ENCODE data around the gene ECHS1. TPM values are rescaled to one million over a fixed set of nuclear protein-coding genes. Genes with fewer than 3 reads are reported as not detected.

The ECHS1 gene
- total and polyA plus RNA-seq, 9 of the 15 experiments (the other 6 are each of a cell fraction or from before 2014, with no cell fraction given): 16.6 to 100 (median 68.1) TPM

DNA sequence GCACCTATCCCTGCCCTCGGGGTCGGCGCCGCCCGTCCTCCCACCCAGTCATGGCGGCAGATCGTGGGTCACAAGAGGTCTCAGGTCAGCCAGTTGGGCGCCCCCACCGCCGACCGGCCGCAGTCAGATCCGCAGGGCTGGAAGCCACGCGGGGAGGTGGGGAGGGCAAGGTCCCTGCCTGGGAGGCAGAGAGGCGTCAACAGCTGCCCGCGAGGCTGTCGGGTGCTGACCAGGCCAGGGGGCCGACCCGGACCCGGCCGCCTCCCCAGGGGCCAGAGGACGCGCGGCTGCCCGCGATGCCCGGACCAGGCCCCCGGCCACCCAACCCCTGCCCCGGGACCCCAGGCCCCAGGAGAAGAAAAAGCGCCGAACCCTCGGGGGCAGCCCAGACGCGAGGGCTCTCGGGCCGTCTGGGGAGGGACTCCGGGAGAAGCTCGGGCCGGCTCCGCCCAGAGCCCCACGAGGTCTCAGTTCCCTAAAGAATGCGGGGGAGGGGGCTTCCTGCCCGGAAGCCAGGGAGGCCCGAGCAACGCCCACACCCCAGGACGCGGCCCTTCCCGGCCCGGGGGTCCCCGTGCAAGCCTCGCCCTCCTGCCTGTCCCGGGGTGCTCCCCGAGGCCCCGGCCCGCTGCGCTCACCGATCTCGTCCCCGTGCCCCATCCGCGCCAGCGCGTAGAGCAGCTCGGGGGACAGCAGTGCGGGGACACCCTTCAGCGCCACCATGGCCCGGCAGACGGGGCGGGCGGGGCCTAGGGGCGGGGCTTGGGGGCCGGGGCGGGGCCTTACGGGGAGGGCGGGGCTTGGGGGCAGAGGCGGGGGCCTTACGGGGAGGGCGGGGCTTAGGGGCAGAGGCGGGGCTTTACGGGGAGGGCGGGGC lies 15.6 kb downstream of the ECHS1 start, which contains the start of gene FUOM (continued):
- TF ChIP-seq SPI1 (IDR thresholded peaks at IDR 0.05; ENCODE audit: borderline replicate concordance, low read depth, low read length): peak; percentile 35; the same call in 1 of the 2 replicates
- TF ChIP-seq, protein P1, sequence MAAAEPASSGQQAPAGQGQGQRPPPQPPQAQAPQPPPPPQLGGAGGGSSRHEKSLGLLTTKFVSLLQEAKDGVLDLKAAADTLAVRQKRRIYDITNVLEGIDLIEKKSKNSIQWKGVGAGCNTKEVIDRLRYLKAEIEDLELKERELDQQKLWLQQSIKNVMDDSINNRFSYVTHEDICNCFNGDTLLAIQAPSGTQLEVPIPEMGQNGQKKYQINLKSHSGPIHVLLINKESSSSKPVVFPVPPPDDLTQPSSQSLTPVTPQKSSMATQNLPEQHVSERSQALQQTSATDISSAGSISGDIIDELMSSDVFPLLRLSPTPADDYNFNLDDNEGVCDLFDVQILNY (CRISPR knock-in tag; IDR thresholded peaks at IDR 0.05): no peak
- no peak for TF ChIP-seq TFAM (CRISPR knock-in tag; conservative IDR thresholded peaks at IDR 0.05)
- TF ChIP-seq, protein P2, sequence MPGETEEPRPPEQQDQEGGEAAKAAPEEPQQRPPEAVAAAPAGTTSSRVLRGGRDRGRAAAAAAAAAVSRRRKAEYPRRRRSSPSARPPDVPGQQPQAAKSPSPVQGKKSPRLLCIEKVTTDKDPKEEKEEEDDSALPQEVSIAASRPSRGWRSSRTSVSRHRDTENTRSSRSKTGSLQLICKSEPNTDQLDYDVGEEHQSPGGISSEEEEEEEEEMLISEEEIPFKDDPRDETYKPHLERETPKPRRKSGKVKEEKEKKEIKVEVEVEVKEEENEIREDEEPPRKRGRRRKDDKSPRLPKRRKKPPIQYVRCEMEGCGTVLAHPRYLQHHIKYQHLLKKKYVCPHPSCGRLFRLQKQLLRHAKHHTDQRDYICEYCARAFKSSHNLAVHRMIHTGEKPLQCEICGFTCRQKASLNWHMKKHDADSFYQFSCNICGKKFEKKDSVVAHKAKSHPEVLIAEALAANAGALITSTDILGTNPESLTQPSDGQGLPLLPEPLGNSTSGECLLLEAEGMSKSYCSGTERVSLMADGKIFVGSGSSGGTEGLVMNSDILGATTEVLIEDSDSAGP (CRISPR knock-in tag; IDR thresholded peaks at IDR 0.05): no peak
- TF ChIP-seq, protein P3, sequence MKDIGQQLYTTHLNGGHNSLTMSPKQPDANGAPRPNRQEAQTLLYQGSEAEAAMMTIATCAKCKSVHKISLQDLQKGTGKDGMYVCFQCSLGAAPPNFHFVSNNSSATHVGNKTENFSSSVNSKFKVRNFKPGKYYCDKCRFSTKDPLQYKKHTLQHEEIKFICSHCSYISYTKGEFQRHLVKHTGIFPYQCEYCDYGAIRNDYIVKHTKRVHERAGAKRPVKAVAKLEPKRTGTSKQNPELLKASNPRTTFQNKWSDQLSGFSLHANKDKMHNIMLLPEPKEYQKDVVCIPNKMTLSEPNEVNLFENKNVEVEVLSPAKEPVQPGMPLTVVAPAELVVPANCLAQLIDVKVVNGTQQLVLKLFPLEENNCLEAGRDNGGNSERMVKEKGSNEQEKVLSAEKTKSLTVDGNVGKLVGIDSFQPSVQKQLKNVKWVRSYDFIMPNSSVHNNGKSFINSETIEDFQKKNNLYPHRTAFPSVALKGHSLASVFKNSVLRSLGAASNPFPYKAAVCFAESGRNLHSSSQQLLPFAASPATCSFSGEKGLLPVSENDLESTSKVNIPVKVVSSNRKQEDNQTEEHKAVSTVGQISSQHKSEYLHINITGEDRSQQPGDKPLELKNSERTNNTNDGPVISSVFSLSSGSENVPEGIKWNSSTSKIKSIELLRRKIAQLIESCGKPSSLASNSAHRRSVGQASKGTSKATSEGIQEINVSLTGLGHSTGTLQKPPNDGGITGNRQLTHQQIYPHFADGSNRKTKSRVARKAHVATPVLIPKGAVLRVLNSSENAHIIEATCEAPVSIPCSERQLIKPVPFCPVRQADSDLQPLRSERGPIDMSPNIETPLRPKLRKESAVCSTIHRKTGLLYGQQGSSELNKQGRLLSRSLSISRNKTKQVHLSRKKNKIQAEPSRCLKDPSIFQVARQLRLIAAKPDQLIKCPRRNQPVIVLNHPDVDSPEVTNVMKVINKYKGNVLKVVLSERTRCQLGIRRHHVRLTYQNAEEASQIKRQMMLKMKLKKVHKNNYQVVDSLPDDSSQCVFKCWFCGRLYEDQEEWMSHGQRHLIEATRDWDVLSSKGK (CRISPR knock-in tag; IDR thresholded peaks at IDR 0.05): no peak
- peak; percentile 75 for TF ChIP-seq TAF1 (IDR thresholded peaks at IDR 0.05; ENCODE audit: control insufficient read depth, extremely low read depth, insufficient read depth, low read length, severe bottlenecking)
- no peak for TF ChIP-seq FOS (IDR thresholded peaks at IDR 0.05; ENCODE audit: extremely low read depth, insufficient read length)
- no peak for TF ChIP-seq TCF7L2 (IDR thresholded peaks at IDR 0.05; ENCODE audit: low read depth, low read length)
- no peak for TF ChIP-seq MAFK (IDR thresholded peaks at IDR 0.05; ENCODE audit: low read length)
- TF ChIP-seq, protein P4, sequence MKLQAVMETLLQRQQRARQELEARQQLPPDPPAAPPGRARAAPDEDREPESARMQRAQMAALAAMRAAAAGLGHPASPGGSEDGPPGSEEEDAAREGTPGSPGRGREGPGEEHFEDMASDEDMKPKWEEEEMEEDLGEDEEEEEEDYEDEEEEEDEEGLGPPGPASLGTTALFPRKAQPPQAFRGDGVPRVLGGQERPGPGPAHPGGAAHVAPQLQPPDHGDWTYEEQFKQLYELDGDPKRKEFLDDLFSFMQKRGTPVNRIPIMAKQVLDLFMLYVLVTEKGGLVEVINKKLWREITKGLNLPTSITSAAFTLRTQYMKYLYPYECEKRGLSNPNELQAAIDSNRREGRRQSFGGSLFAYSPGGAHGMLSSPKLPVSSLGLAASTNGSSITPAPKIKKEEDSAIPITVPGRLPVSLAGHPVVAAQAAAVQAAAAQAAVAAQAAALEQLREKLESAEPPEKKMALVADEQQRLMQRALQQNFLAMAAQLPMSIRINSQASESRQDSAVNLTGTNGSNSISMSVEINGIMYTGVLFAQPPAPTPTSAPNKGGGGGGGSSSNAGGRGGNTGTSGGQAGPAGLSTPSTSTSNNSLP (IDR thresholded peaks at IDR 0.05; ENCODE audit: borderline replicate concordance, low read depth, low read length): no peak
- TF ChIP-seq RHOXF2B (CRISPR knock-in tag; conservative IDR thresholded peaks at IDR 0.05): no peak
- no peak for TF ChIP-seq XRCC3 (IDR thresholded peaks at IDR 0.05)
- TF ChIP-seq IFI16 (CRISPR knock-in tag; IDR thresholded peaks at IDR 0.05): no peak
- TF ChIP-seq TEAD4 (IDR thresholded peaks at IDR 0.05; ENCODE audit: low read length): no peak
- no peak for TF ChIP-seq TEAD4 (CRISPR knock-in tag; IDR thresholded peaks at IDR 0.05; ENCODE audit: borderline replicate concordance)
- TF ChIP-seq, protein P5, sequence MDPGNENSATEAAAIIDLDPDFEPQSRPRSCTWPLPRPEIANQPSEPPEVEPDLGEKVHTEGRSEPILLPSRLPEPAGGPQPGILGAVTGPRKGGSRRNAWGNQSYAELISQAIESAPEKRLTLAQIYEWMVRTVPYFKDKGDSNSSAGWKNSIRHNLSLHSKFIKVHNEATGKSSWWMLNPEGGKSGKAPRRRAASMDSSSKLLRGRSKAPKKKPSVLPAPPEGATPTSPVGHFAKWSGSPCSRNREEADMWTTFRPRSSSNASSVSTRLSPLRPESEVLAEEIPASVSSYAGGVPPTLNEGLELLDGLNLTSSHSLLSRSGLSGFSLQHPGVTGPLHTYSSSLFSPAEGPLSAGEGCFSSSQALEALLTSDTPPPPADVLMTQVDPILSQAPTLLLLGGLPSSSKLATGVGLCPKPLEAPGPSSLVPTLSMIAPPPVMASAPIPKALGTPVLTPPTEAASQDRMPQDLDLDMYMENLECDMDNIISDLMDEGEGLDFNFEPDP (CRISPR knock-in tag; IDR thresholded peaks at IDR 0.05): no peak
- no peak for TF ChIP-seq ERF (CRISPR knock-in tag; IDR thresholded peaks at IDR 0.05)
- TF ChIP-seq ZNF197 (CRISPR knock-in tag; IDR thresholded peaks at IDR 0.05; ENCODE audit: low read depth): no peak
